HG03354 (cell line): Measurements from ENCODE around the gene CFAP47.
"Not testable (repeated sequence)": the region's sequence is repeated elsewhere in the genome, so short reads cannot be mapped to it uniquely, and the experiment has no call there.

ENCODE experiments used
- ATAC-seq: cut with Tn5 transposase; IDR thresholded peaks from one replicate; pipeline ENCODE4 v1.9.1; 2021; ENCODE audit warnings: mild to moderate bottlenecking; ENCODE audit not compliant: unreplicated experiment, poor library complexity, severe bottlenecking

The CFAP47 gene

DNA sequence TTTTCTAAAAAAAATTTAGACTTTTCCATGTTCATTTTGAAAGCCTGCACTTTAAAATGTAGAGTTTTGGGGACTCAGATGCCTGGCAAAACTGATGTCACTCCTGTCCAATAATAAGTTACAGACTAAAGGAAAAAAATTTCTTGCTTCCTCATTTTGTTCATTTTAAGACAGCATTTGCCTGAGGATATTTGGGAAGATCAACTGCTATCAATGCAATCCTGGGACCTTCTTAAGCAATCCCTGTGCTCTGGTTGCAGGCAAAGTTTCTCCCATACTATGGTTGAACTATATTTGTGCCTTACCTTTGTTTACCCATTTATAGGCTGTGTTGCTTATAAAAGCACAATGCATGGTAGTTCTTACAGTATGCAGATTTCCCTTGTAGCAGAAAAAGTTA lies 280.4 kb downstream of the CFAP47 start:
- ATAC-seq, result no peak

DNA sequence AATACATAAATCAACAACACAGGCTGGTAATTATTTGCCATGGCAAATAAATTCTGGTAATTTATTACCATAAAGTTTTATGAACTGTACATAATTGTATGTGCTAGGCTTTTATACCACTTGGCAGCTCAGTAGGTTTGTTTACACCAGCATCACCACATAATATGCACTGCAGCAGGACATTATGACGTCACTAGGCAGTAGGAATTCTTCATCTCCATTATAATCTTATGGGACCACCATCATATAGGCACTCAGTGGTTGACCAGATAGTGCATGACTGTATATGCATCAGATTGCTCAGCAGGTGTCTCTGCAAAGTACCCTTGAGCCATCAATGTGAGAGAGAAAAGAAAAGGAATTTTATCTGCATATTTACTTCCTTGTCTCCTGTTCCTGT lies 295.4 kb downstream of the CFAP47 start:
- ATAC-seq, result no peak

DNA sequence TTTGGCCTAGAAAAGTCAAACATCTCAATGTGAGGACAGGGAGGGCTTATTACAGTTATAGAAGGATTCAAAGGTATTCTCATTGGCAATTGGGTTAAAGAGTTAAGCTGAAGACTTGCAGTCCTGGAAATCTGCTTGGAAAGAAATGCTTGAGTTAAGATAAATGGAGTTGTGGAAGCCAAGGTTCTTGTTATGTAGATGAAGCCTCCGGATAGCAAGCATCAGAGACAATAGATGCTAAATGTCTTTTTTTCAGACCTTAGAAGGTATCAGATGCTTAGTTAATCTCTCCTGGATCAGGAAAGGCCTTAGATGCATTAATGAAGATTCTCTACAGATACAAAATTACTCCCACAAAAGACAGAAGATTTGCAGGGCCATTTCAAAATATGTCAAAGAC lies 299.3 kb downstream of the CFAP47 start:
- ATAC-seq, result no peak

DNA sequence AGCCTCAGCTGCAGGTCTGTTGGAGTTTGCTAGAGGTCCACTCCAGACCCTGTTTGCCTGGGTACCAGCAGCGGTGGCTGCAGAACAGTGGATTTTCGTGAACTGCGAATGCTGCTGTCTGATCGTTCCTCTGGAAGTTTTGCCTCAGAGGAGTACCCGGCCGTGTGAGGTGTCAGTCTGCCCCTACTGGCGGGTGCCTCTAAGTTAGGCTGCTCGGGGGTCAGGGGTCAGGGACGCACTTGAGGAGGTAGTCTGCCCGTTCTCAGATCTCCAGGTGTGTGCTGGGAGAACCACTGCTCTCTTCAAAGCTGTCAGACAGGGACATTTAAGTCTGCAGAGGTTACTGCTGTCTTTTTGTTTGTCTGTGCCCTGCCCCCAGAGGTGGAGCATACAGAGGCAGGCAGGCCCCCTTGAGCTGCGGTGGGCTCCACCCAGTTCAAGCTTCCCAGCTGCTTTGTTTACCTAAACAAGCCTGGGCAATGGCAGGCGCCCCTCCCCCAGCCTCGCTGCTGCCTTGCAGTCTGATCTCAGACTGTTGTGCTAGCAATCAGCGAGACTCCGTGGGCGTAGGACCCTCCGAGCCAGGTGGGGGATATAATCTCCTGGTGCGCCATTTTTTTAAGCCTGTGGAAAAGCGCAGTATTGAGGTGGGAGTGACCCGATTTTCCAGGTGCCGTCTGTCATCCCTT lies 315.4 kb downstream of the CFAP47 start:
- not testable (repeated sequence) for ATAC-seq

DNA sequence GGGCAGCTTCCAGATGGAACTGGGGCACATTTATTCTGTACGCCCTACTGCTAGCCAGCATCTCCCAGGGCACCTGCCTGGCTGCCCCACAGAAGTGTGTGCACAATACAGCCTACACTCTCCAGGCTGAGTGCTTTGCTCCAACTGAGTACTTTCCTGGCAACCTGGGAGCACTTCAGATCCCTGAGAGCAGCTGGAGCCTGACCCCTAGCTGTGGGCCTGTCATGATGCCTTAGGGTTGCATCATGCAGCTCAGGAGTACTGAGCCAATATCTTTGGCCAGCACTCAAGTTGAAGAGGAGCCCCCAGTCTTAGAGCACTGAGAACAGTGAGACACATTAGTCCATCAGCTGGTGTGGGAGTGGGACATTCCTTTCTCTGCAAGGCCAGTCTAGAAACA lies 321.9 kb downstream of the CFAP47 start:
- no peak for ATAC-seq

DNA sequence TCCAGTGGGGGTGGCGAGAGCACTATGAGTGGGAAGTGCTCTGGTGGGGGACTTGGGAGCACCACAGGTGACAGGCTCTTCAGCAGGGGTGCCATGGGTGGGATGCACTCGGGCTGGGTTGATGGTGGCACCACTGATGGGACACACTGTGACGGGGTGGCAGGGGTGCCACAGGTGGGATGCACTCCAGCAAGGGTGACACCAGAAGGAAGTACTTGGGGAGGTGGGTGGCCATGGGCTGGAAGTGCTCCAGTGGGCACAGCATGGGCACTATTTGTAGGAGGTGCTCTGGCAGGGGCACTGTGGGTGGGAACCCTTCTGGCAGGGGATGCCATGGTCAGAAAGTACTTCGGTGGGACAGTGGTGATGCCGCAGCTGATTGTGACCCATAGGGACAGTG lies 346.6 kb downstream of the CFAP47 start:
- no peak for ATAC-seq

DNA sequence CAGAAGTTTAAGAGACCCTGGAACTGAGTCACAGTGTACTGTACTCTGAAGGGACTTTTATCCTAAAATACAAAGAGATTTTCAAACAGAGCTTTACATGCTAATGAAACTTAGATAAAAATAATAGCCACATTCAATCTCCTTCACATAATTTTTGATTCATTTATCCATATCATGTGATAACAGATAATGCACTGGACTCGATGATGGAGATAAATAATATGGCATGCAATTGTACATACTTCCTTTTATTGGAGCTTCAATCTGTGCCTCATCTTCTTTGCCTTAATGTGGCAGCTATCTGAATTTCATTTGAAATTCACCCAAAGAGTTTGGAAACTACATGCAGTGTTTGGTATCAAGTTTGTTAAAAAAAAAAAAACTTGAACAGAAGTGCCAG lies 390.6 kb downstream of the CFAP47 start:
- ATAC-seq, result no peak

DNA sequence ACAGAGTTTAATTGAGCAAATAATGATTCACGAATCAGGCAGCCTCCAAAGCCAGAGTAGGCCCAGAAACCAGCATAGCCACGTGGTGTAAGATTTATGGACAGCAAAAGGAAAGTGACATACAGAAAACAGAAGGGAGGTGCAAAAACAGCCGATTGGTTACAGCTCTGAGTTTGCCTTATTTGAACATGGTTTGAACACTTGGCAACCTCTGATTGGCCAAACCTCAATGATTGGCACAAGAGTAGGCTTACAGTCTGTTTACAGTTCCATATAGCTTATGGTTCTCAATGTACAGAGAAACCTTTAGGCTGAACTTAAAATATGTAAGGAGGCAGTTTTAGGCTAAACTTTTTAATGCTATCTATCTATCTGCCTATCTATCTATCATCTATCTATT lies 394.8 kb downstream of the CFAP47 start:
- ATAC-seq, result no peak

DNA sequence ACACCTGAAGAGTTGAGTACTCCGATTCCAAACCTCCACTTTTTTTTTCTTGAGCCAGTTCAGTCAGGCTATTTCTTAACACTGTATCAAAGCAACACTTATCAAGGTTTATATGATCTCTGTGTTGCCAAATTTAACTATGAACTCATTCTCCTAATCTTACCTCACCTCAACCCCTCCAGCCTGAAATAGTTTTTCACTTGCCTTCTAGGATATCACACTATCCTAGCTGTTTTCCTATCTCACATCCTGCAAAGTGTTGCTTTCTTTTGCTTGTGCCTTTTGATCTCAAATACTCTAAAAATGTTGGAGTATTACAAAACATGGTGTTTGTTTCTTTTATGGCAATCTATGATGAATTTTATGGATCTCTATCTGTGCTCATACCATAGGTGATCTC lies 415.0 kb downstream of the CFAP47 start:
- ATAC-seq, result no peak

DNA sequence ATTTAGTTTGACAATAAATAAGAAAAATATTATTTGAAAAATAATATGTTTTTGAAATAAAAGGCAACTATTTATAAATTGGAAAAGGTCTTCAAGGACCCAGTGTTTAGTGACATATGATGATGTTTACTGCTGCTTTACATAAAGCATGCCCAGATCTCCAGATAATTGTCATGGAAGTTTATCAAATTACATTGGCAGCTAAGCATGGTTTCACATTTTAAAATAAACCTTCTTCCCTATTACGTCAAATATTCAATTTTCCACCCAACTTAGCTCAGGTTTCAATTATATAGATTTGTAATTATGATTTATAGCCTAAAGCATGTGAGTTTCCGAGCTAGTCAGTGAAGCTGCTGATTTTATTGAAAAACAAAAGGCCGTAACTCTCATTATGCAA lies 417.2 kb downstream of the CFAP47 start:
- no peak for ATAC-seq

DNA sequence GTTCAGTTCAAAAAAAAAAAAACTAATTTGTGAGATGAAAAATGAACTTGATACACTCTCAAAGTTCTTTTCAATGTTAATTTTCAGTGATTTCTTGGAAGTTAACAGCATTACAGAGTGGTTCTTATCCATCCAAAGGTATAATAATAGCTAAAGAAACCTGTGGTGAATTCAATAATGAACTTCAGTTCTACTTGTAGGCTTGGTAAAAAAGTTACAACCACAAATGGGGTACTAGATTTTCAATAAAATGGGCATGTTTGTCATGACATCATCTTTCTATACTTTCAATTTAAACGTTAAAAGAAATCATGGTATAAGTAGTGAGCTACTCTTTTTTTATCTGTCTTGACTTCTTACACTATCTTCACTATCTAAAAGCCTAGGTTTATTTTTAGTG lies 424.8 kb downstream of the CFAP47 start:
- ATAC-seq, result no peak

DNA sequence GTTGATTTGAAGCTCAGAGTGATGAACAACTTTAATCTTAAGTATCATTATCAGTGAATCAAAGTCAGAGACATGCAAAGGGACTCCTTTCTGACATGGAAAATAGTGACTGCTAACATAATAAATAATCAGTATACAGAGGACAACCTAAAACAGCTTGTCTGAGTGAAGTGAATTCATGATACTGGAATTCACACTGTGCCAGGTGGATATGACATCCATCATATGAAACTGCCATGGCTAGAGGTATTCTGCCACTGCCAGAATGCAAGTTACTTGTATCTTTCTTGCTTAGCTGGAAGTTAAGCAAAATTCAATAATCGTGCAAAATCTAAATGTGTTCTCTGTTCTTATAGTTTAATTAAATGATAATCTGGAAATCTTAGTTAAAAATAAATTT lies 429.0 kb downstream of the CFAP47 start:
- no peak for ATAC-seq

DNA sequence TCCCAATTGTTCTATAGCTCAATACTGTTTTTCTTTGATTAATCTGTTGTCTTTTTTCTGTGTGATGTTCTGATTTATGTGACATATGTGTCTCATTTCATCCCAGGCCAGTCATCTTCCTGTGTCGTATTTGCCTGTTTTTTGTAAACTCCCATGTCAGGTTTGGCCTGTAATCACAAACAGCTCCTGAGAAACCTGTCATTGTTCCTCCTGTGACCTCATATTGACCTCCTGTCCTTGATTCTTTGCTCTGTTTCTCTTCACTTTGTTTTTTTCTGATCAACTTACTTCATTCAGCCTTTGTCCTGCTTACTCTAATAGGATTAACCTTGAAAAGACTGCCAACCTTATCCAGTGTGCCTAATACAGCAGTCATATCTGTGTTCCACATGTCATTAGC lies 438.3 kb downstream of the CFAP47 start:
- no peak for ATAC-seq

DNA sequence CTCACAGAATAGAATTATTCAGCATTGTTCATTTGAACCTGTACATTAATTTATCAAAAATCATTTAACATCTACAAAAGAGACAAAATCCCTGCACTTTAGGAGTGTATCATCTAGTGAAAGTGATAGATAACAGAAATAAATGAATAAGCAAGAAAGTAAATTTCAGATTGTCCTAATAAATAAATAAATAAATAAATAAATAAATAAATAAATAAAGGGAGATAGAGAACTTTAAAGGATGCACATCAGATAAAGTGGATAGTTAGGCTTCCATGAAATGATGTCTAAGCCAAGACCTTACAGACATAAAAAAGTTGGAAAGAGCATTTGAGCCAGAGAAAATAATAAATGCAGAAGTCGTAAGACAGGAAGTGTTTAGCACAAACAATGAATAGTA lies 444.7 kb downstream of the CFAP47 start:
- ATAC-seq, result no peak

DNA sequence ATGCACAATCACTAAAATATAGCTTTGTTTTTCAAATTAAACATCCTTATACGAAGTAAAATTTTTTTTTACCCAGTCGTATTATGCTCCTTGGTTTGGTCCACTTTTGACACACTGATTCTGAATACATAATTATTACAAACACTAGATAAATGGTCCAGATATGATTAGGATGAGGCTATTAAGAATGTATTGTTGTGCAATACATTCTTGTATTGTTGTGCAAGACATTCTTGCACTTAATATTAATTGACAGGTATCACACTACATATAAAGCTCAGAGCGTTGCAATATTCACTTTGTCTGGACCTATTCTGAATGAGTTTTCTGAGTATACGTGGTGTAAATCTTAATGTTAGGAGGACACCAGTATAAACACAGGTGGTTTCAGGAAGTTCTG lies 464.0 kb downstream of the CFAP47 start:
- ATAC-seq, result no peak

DNA sequence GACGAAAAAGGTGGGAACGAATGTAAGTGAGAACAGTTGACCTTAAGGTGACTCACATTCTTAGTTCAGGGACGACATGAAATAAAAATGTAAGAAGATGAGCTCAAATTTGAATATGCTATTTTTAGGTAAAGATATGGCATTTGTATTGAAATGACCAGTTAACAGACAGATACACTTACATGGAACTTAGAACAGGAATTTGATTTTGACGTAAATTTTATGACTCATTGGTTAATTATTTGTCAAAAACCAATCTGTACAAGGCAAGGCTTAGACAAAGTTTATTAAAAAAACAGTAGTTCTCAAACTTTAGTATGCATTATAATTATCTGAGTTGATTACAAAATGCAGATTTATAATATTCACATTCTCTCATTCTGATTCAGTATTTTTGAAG lies 469.4 kb downstream of the CFAP47 start:
- no peak for ATAC-seq

DNA sequence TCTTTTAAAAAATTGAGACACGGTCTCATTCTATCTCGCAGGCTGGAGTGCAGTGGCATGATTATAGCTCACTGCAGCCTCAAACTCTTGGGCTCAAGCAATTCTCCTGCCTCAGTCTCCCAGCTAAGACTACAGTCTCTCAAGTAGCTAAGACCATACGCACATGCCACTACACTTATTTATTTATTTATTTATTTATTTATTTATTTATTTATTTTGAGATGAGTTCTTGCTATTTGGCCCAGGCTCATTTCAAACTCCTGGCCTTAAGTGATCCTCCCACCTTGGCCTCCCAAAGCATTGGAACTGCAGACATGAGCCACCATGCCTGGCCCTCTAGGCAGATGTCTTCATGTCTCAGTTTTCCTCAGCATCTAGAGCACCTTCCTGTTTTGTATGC lies 482.2 kb downstream of the CFAP47 start:
- no peak for ATAC-seq

DNA sequence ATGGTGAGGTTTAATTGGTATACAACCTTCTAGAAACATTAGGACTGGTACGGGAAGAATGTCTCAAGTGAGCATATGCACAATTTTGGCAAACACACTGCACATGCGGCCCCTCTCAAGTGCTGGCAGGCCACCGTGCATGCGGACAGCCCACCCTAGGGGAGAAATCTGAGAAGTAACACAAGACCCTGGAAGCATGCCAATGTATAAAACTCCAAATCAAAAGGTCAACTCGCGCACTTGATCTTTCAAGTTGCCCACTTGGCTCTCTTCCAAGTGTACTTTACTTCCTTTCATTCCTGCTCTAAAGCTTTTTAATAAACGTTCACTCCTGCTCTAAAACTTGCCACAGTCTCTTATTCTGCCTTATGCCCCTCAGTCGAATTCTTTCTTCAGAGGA lies 488.3 kb downstream of the CFAP47 start:
- ATAC-seq, result no peak

DNA sequence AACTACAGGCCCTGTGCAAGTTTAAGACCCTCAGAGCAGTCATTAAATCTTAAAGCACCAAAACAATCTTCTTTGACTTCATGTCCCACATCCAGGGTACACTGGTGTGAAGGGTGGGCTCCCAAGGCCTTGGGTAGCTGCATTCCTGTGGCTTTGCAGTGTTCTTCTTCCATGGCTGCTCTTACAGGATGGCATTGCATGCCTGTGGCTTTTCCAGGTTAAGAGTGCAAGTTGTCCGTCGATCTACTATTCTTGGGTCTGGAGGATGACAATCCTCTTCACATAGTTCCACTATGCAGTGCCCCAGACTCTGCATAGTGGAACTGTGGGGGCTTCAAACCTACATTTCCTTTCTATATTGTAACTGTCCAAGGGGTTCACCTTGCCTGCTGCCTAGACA lies 494.5 kb downstream of the CFAP47 start:
- no peak for ATAC-seq

DNA sequence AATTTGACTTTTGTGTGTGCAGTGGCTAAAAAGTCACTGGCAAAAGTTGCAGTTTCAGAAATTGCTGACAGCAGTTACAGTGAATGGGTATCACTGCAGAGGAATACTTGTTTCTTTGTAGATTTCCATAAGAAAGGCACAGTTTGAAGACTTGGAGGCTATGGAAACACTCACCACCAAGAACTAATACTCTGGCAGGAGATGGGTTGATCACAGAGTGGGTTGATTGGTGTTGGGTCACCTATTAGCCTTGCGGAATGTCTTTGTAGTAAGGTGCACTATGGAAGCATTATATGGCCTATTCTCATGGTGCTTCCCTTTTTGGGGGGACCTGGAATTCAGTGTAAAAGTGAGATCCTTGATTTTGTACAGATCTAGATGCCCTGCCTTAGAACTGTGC lies 502.8 kb downstream of the CFAP47 start:
- no peak for ATAC-seq

DNA sequence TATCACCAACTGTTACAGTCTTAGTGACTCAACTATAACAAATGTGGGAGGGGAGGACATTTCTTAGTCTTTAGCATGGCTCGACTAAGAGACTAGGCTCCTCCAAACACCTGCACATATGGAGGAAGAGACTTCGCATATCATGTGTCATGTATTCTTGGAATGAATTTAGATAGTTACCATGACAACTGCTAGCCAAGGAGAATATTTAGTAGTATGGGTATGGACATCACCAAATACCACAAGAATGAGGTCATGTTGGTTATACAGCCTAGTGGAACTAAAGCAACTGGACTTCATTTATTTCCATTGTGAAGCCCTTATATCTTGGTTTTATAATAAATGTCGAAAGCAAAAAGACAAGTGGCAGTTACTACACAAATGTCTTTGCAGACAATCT lies 512.3 kb downstream of the CFAP47 start:
- no peak for ATAC-seq

DNA sequence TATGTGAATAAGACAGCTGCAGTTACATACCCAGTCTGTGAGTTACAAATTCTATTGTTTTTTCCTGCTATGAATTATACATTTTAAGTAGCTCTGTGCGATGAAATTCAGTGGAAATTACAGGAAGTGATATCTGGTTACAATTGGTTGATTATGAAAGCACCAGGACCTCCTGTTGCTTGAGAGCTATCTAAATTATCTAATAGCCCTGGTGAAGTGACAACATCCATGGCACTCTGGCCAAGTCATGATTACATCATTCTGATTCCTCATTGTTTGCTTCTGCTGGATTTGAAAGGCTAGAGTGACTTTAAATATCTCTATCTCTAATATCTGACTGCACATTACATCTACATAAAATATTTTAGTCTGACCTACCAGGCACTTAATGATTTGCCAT lies 515.0 kb downstream of the CFAP47 start:
- ATAC-seq, result no peak
